Effector memory CD8-positive, alpha-beta T cell (primary cell): ENCODE measurements around the gene CACNB2.
"Not testable (repeated sequence)": the region's sequence is repeated elsewhere in the genome, so short reads cannot be mapped to it uniquely, and the experiment has no call there.

Experiments
- ATAC-seq: fragments of 150-1000 bp; cut with Tn5 transposase; replicated peaks from 2 replicates; pipeline ENCODE4 v1.10.0; 2021; ENCODE audit warnings: mild to moderate bottlenecking, moderate library complexity
- DNase-seq, 3 experiments: peaks; one replicate each; pipeline ENCODE4 v3.0.0; 2021
- H3K27ac Mint-ChIP-seq, 2 donors: one replicate each; pipeline ENCODE4 v1.8.0; 2022; ENCODE audit warnings: mild to moderate bottlenecking in 2 of 2, mixed read lengths in 2 of 2, moderate library complexity in 2 of 2
- H3K27me3 Mint-ChIP-seq, 2 donors: one replicate each; pipeline ENCODE4 v1.8.0; 2022; ENCODE audit warnings: mixed read lengths in 2 of 2
- H3K36me3 Mint-ChIP-seq: one replicate; pipeline ENCODE4 v1.8.0; 2022; ENCODE audit warnings: mild to moderate bottlenecking, moderate library complexity, mixed read lengths; ENCODE audit not compliant: insufficient read depth
- H3K4me1 Mint-ChIP-seq, 2 donors: one replicate each; pipeline ENCODE4 v1.8.0; 2022; ENCODE audit warnings: low read depth in 2 of 2, mixed read lengths in 2 of 2
- H3K4me3 Mint-ChIP-seq, 2 donors: one replicate each; pipeline ENCODE4 v1.8.0; 2022; ENCODE audit warnings: mild to moderate bottlenecking in 2 of 2, mixed read lengths in 2 of 2, moderate library complexity in 2 of 2
- H3K9me3 Mint-ChIP-seq, 2 donors: one replicate each; pipeline ENCODE4 v1.8.0; 2022; ENCODE audit warnings: mixed read lengths in 2 of 2

Gene CACNB2

DNA sequence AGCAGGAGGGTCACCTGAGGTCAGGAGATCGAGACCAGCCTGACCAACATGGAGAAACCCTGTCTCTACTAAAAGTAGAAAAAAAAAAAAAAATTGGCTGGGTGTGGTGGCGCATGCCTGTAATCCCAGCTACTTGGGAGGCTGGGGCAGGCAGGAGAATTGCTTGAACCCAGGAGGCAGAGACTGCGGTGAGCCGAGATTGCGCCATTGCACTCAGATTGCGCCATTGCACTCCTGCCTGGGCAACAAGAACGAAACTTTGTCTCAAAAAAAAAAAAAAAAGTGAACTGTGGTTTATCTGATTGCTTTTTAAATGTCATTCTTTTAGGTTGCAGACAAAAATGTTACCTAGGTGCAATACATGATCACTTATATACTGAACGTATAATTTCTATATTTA, 16.6 kb downstream of the CACNB2 start:
- H3K9me3 Mint-ChIP-seq, H3K4me3 Mint-ChIP-seq, H3K36me3 Mint-ChIP-seq, H3K27me3 Mint-ChIP-seq, H3K4me1 Mint-ChIP-seq, H3K27ac Mint-ChIP-seq, DNase-seq, ATAC-seq: not testable (repeated sequence)

DNA sequence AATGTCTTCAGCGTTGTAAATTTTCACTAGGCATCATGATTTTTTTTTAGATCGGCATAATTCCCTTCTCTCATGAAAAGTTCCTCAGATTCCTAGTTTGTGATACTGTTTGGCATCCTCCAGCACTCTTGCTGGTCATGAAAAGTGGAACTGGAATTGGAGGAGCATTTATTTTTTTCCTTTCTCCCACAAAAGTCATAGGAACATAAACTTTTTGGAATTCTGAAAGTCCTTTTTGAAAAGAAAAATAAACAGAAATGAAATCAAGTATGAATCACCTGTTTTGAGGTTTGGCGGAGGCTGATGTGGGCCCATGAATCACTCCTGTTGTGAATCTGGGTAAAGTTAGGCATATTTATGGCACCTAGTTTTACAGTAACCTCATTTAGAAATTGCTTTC, 17.7 kb downstream of the CACNB2 start:
- H3K4me3 Mint-ChIP-seq = no peak overlapping the region
- H3K36me3 Mint-ChIP-seq = no peaks in the 10 kb centered on the region
- no peaks in the 10 kb centered on the region for H3K4me1 Mint-ChIP-seq
- no peak for ATAC-seq
- H3K27me3 Mint-ChIP-seq = no peaks in the 10 kb centered on the region
- DNase-seq = no peak
- no peak overlapping the region for H3K27ac Mint-ChIP-seq
- no peaks in the 10 kb centered on the region for H3K9me3 Mint-ChIP-seq

DNA sequence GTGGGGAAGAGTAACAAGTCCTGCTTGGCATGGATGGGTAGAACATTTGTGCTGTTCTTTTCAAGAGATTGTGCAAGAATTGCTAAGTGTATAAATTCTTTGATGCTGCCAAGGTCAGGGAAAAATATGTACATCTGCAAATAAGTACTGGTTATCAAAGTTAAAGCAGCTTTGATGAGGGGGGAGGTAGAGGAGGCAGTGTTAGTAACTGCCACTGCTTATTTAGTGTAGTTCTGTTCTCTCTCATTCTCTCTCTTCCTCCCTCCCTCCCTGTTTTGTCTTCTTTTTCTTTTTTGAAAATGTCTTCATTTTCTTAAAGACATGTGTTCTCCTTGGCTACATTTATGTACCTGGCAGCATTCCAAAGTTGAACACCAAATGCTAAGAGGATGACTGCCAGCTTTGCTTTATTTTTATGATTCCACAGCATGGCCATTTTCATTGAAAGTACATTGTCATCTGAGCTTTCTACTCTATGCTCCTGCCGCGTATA, 18.6 kb downstream of the CACNB2 start:
- Mint-ChIP-seq H3K36me3 (no peaks in the 10 kb centered on the region), H3K27me3 (no peaks in the 10 kb centered on the region), H3K4me3 (no peak overlapping the region), H3K9me3 (peaks cover 0 to 2% of the 10 kb centered on the region in 2 donors), H3K4me1 (no peaks in the 10 kb centered on the region), H3K27ac (no peak overlapping the region)
- no peak for ATAC-seq
- DNase-seq = no peak

DNA sequence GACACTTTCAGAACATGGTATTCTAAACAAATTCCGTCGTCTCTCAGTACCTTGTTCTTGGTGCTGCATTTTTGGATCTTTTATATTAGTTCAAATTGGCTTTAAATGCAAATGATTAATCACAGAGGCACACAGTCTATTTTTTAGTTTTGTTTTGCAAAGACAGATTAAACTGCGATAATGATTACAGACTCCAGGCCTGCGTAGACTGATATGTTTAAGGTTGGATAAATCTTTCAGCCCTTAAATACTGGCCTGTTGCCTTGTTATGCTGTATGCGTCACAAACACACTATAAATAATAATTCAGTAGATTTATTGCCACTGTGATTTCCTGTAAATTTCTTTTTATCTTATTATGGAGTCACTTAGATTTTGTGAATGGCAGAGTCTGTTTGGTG, 19.3 kb downstream of the CACNB2 start:
- no peaks in the 10 kb centered on the region for H3K4me1 Mint-ChIP-seq
- H3K27me3 Mint-ChIP-seq = no peaks in the 10 kb centered on the region
- DNase-seq (no peak), ATAC-seq (no peak)
- no peaks in the 10 kb centered on the region for H3K36me3 Mint-ChIP-seq
- H3K9me3 Mint-ChIP-seq = peaks cover 0 to 2% of the 10 kb centered on the region in 2 donors
- no peak overlapping the region for H3K27ac Mint-ChIP-seq
- H3K4me3 Mint-ChIP-seq = no peak overlapping the region

DNA sequence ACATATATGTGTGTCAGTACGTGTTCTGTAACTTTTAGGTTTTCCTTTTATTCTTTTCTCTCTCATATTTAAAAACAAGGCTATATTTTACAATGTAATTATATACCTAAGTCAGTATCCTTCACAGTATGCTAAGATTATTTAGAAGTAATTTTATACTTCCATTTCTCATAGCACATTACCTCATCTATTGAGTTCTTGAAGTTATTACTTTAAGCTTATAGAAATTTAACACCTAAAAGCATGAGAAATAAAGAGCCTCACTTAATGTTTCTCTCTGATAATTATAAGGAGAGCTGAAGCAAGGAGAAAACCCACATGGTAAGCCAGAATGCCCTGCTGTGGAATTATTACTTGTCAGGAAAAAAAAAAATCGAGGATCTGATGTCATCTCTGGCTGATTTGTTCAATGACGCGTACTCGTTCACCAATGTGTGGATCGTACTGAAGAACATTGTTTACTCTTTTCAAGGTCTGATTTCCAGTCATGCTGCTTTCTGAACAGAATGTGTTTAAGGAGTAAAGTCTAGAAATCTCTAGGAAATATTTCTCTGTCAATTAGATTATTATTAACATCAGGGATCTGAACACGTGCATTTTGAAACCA, 21.9 kb downstream of the CACNB2 start:
- Mint-ChIP-seq H3K9me3 (peaks cover 0 to 2% of the 10 kb centered on the region in 2 donors), H3K36me3 (no peaks in the 10 kb centered on the region)

DNA sequence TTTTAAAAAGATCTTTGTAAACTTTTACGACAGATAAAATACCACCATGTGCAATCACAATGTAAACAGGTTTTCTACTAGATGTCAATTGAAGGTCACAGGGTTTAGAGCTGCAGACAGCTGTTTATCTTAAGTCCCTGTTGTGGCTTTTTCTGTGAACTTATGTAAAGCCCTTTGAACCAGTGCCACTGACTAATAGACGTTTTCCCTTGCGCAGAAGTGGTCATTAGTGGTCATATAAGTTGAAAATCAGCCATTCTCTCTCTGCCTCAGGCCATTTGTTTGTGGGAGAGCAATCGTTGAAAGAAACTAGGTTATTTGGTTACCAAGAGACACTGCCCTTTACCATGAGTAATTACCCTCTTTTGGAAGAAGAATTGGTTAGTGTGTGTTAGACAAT, 23.9 kb downstream of the CACNB2 start:
- no peak for DNase-seq
- ATAC-seq = no peak
- no peaks in the 10 kb centered on the region for H3K27me3 Mint-ChIP-seq

More for the DNA sequence above, 21.9 kb downstream of the CACNB2 start:
- no peak overlapping the region for H3K4me3 Mint-ChIP-seq
- no peaks in the 10 kb centered on the region for H3K4me1 Mint-ChIP-seq
- no peak for DNase-seq
- no peak for ATAC-seq
- H3K27me3 Mint-ChIP-seq = no peaks in the 10 kb centered on the region
- H3K27ac Mint-ChIP-seq = no peak overlapping the region

DNA sequence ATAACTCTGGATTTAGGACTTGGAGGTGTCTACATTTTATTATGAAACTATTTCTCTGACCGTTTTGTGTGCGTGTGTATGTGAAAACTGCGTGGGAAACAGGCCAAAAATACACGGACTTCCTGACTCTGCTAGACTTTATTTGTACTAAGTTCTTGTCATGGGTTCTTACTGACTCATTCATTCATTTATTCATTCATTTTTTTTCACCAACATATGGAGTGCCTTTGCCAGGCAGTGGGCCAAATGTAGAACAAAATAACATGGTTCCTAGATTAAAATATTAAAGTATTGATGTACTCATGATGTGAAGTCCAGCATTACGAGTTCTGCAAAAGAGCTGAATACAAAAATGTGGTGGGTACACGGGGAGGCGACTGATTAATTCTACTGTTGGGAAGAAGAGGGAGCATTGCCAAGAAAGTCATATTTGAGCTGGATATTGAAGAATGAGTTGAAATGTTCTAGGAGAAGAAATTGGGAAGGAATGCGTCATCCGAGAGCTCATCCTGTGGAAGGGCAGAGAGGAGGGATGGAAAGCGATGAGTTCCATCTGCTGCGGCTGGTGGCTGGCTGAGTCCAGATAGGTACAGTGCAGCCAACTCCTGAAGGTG, 24.6 kb downstream of the CACNB2 start:
- no peak for ATAC-seq
- DNase-seq = no peak
- peaks cover 5% of the 10 kb centered on the region in 2 donors for H3K9me3 Mint-ChIP-seq
- H3K4me3 Mint-ChIP-seq = no peak overlapping the region
- no peaks in the 10 kb centered on the region for H3K27me3 Mint-ChIP-seq
- no peak overlapping the region for H3K27ac Mint-ChIP-seq
- H3K4me1 Mint-ChIP-seq = no peaks in the 10 kb centered on the region
- no peaks in the 10 kb centered on the region for H3K36me3 Mint-ChIP-seq

More for the DNA sequence above, 23.9 kb downstream of the CACNB2 start:
- Mint-ChIP-seq H3K27ac (no peak overlapping the region), H3K4me1 (no peaks in the 10 kb centered on the region), H3K9me3 (peaks cover 2 to 5% of the 10 kb centered on the region in 2 donors), H3K36me3 (no peaks in the 10 kb centered on the region), H3K4me3 (no peak overlapping the region)

DNA sequence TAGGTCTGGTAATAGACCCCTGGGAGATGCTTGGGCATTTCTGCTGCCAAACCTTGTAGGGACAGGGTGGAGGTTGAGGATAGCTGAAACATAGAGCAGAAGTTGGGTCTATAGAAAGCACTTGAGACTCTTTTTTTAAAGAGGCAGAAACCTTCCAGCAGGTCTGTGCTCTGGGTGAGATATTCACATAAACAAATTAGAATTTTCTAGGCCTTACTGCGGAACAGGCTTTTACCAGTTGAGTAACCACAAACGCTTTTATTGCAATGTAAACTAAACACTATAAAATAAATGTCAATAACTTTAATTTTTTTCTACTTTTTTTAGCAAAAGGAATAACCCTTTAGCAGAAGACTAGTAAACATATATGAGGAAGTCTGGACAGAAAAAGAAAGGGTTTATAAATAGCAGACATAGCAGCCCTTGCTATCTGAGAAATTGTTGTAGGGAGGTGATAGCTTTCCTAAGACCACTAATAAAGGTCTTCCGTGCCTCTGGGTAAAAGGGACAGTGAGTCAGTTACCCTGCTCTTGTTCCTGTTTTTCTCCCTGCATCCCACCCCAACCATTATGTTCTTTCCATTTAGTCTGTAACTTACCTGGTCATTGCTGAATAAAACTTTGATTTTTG, 38.7 kb downstream of the CACNB2 start:
- Mint-ChIP-seq H3K27ac (no peak overlapping the region), H3K27me3 (peaks cover 0 to 10% of the 10 kb centered on the region in 2 donors), H3K36me3 (no peaks in the 10 kb centered on the region), H3K4me3 (no peak overlapping the region), H3K9me3 (peaks cover 0 to 11% of the 10 kb centered on the region in 2 donors), H3K4me1 (no peaks in the 10 kb centered on the region)
- DNase-seq (no peak), ATAC-seq (no peak)

DNA sequence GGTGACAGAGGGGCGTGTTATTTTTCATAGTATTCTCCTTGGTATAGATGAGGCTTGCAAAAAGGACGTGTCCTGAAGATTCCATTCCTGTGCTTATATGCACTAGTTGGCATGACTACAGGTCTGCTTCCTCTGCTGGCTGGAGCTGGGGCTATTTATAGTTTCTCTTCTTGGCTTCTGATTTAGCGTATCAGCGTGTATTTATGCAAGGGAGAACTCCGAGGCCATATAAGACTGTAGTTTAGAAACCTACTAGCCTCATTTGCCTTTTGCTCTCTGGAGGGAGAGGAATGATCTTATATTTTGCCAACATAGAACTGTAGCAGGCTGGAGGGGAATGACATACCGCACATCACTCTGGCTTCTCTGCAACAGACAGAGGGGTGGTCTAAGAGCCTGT, 39.7 kb downstream of the CACNB2 start:
- peaks cover 0 to 10% of the 10 kb centered on the region in 2 donors for H3K9me3 Mint-ChIP-seq
- H3K4me1 Mint-ChIP-seq = no peaks in the 10 kb centered on the region
- no peak overlapping the region for H3K27ac Mint-ChIP-seq
- H3K36me3 Mint-ChIP-seq = no peaks in the 10 kb centered on the region
- DNase-seq = no peak
- no peak overlapping the region for H3K4me3 Mint-ChIP-seq
- peaks cover 0 to 10% of the 10 kb centered on the region in 2 donors for H3K27me3 Mint-ChIP-seq
- no peak for ATAC-seq

DNA sequence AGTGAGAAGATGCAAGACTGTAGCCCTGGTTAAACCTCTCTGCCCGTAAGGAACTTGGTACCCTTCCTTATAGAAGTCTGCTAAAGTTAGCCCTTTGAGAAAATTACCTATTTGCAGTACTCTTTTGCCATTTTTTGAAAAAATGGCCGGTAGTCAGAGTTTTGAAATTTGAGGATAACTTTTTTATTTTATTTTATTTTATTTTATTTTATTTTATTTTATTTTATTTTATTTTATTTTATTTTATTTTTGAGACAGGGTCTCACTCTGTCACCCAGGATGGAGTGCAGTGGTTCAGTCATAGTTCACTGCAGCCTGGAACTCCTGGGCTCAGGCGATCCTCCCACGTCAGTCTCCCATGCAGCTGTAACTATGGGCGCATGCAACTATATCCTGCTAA, 41.2 kb downstream of the CACNB2 start:
- not testable (repeated sequence) for H3K36me3 Mint-ChIP-seq, H3K27me3 Mint-ChIP-seq, H3K4me1 Mint-ChIP-seq, H3K4me3 Mint-ChIP-seq, H3K27ac Mint-ChIP-seq, DNase-seq, ATAC-seq
- H3K9me3 Mint-ChIP-seq = peaks cover 0 to 11% of the 10 kb centered on the region in 2 donors

DNA sequence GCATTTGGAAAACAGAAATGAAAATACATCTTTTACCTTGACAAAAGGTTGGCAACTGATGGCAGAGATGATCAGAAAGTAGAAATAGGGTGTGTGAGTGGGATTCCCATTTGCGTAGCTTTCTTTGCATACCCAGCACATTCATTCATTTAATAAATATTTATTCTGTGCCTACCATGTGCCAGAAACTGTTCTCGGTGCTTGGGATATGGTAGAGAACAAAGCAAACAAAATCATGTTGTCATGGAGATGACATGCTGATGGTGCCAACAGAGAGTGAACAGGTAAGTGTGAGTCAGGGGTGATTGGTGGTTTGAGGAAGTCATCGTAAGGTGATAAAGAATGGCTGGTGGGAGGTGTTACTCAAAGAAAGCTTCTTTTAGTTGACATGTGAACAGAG, 45.4 kb downstream of the CACNB2 start:
- H3K36me3 Mint-ChIP-seq = peaks cover 3% of the 10 kb centered on the region
- ATAC-seq = no peak

DNA sequence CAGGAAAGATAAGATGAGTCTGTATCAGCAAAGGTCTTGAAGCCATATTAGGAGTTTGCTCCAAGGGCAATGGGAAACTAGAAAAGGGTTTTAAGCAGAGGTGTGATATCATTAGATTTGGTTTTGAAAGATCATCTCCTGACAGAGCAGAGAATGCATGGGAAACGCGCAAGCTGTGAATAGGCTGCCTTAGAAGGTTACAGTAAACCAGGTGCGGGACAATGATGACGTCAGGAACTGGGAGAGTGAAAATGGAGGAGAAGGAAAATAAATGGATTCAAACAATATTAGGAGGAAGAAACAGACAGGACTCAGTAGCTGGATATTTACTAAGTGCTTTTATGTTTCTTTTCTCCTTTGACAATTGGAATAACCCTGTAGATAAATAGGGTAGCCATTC, 50.6 kb downstream of the CACNB2 start:
- no peaks in the 10 kb centered on the region for H3K4me1 Mint-ChIP-seq
- DNase-seq (no peak), ATAC-seq (no peak)
- no peaks in the 10 kb centered on the region for H3K27me3 Mint-ChIP-seq
- H3K36me3 Mint-ChIP-seq = peaks cover 3% of the 10 kb centered on the region
- H3K27ac Mint-ChIP-seq = no peak overlapping the region
- H3K9me3 Mint-ChIP-seq = peaks cover 0 to 5% of the 10 kb centered on the region in 2 donors
- no peak overlapping the region for H3K4me3 Mint-ChIP-seq

More for the DNA sequence above, 45.4 kb downstream of the CACNB2 start:
- no peak overlapping the region for H3K4me3 Mint-ChIP-seq
- peaks cover 0 to 10% of the 10 kb centered on the region in 2 donors for H3K9me3 Mint-ChIP-seq
- H3K27me3 Mint-ChIP-seq = no peaks in the 10 kb centered on the region
- no peak overlapping the region for H3K27ac Mint-ChIP-seq
- DNase-seq = no peak
- no peaks in the 10 kb centered on the region for H3K4me1 Mint-ChIP-seq

DNA sequence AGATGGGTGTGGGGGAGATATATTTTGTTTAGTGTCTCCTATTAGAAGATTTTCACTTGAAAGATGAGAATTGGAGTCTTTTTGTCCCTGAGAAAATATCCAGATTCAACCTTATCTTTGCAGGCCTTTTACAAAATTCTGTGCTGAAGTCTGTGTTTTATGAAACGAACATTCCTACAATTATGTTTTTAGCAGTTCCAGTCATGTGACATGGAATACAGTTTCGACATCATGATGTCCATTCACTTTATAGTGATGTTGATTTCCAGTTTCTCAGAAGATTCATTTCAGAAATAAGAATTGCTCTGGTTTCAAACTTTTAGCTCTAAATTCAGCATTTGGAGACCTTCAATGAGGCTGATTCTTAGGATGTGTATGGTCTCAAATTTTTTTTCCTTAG, 54.4 kb downstream of the CACNB2 start:
- Mint-ChIP-seq H3K4me1 (no peaks in the 10 kb centered on the region), H3K36me3 (no peaks in the 10 kb centered on the region), H3K27me3 (no peaks in the 10 kb centered on the region), H3K27ac (no peak overlapping the region), H3K4me3 (no peak overlapping the region), H3K9me3 (peaks cover 0 to 5% of the 10 kb centered on the region in 2 donors)
- DNase-seq (no peak), ATAC-seq (no peak)
